GM12874 (cell line): ENCODE measurements around the gene BABAM2.

Experiments used
- CTCF ChIP-seq: IDR thresholded peaks from 2 replicates; pipeline ENCODE4 v1.5.1; 2011; ENCODE audit warnings: low read depth, mild to moderate bottlenecking, control low read depth, low read length, moderate library complexity; ENCODE audit not compliant: insufficient read depth

The BABAM2 gene

GRCh38 chr2:28274911-28275685 is 384.6 kb downstream of the BABAM2 start:
- TF ChIP-seq CTCF, result no peak

GRCh38 chr2:28276076-28276618 is 385.6 kb downstream of the BABAM2 start:
- TF ChIP-seq CTCF, result no peak

- TF ChIP-seq CTCF, result no peak
Measured at GRCh38 chr2:28276807-28277206, 386.3 kb downstream of the BABAM2 start.

GRCh38 chr2:28277466-28277865 is 386.9 kb downstream of the BABAM2 start:
- no peak for TF ChIP-seq CTCF

- TF ChIP-seq CTCF, result no peak
Measured at GRCh38 chr2:28279371-28279770, 388.8 kb downstream of the BABAM2 start.

- TF ChIP-seq CTCF, result no peak
Measured at GRCh38 chr2:28280619-28281018, 390.1 kb downstream of the BABAM2 start.

- no peak for TF ChIP-seq CTCF
Measured at GRCh38 chr2:28281739-28282138, 391.2 kb downstream of the BABAM2 start.
